Spleen (tissue), 7 donors: ENCODE measurements around the gene SLC13A3.

ENCODE experiments used
- POLR2AphosphoS5 ChIP-seq, 3 donors: sonication (generic); formaldehyde crosslinking; IDR thresholded peaks; one replicate each; pipeline ENCODE4 v1.5.1; 2017; ENCODE audit warnings: antibody characterized with exemption in 3 of 3
- TF ChIP-seq, protein P1 (sequence below), 11 experiments: fragments of 200-600 bp in 7 of 11; fragments of 450-650 bp in 4 of 11; sonication (generic) in 4 of 11; IDR thresholded peaks in 8 of 11; conservative IDR thresholded peaks in 3 of 11; 1 replicate in 7 of 11; 2 replicates in 4 of 11; pipeline versions ENCODE4 v1.4.0 to v1.8.0; 2016 to 2021; ENCODE audit warnings: antibody characterized with exemption in 11 of 11, inconsistent platforms in 4 of 11, mild to moderate bottlenecking in 1 of 11
- donor health status: DM: no; HTN: no; CAD: no; lungs with moderate emphysema.
- donor health status: DM: no; HTN: no; CAD: no.
- donor health status: DM: no; HTN: no; CAD: no.

- TF ChIP-seq POLR2AphosphoS5 (IDR thresholded peaks at IDR 0.05): no peak
- TF ChIP-seq, protein P1, sequence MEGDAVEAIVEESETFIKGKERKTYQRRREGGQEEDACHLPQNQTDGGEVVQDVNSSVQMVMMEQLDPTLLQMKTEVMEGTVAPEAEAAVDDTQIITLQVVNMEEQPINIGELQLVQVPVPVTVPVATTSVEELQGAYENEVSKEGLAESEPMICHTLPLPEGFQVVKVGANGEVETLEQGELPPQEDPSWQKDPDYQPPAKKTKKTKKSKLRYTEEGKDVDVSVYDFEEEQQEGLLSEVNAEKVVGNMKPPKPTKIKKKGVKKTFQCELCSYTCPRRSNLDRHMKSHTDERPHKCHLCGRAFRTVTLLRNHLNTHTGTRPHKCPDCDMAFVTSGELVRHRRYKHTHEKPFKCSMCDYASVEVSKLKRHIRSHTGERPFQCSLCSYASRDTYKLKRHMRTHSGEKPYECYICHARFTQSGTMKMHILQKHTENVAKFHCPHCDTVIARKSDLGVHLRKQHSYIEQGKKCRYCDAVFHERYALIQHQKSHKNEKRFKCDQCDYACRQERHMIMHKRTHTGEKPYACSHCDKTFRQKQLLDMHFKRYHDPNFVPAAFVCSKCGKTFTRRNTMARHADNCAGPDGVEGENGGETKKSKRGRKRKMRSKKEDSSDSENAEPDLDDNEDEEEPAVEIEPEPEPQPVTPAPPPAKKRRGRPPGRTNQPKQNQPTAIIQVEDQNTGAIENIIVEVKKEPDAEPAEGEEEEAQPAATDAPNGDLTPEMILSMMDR (IDR thresholded peaks at IDR 0.05 in 8 of 11, conservative IDR thresholded peaks at IDR 0.05 in 3 of 11): no peak
Measured at GRCh38 chr20:46649650-46649949, 1.7 kb downstream of the SLC13A3 start.
